Measurements from ENCODE around the gene XIRP2. TPM values are rescaled to one million over a fixed set of nuclear protein-coding genes. Genes with fewer than 3 reads are reported as not detected.
"Not testable (repeated sequence)": the region's sequence is repeated elsewhere in the genome, so short reads cannot be mapped to it uniquely, and the experiment has no call there.

XIRP2 gene
- total RNA-seq, 1 donor from 2014 or later = 0.78 TPM

DNA sequence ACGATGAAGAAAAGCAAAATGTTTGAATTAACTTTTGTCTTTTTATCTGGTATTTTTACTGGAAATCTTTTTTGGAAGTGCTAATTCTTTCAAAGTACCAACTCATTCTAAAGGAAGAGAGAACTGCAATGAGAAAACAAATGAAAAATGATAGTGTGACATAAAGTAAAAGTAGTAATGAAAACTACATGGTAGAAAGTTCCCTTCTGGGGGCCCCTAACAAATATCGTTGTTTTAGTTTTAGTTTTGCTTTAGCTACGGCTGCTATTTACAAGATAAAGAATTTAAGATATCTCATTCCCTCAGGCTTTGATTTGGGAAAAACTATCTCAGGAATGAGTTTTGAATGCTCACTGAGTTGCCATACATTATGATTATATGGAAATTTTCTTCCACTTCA is 161.4 kb downstream of the XIRP2 start:
- DNase-seq = no peak

DNA sequence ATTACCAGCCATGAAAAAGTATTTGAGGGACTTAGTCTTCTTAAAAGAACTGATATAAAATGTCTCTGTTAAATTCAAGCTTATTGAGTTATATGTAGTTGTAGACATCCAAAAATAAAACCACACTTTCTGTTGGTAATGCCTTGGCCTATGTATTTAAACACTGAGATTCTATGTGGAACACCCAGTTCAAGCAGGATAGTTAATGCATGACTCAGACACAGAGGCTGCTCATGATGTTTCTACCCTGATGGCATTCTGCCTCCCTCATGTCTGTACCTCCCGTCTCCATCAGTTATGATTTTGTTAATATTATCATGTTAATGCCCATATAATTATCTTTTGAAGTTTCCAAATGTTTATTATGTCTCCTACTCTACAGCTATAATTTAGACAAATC is 164.5 kb downstream of the XIRP2 start:
- DNase-seq = no peak

DNA sequence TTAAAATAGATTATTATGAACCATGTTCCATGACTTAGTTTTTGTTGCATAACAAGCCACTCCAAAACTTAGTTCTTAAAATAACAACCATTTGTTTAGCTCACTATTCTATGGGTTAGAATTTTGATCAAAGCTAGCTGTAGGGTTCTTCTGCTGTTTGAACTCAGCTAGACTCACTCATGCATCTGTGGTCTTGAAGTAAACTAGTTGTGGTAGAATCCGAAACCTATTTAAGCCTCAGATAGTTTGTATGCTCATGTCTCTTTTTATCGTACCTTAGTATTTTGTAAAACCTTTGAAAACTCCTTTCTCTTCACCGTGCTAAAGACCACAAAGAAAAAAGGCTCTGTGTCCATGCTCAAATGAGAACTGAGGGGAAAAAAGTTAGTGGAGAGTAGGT is 166.6 kb downstream of the XIRP2 start:
- DNase-seq = no peak

DNA sequence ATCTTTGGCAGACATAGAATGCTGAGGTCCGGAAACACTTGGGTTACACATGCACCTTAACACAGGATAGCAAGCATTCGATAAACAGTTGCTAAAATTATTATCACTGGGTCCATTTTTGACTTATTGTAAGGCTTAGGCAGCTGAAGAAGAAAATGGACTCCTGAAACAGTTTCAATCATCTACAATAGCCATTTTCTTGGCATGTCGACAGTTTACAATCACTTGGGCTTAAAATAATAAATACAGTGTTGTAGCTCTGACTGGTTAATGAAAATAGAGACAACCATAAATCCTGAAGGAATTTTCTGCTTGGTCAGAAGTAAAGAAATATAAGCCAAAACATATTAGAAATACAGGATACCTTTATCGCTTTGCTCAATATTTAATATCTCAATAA is 169.2 kb downstream of the XIRP2 start:
- DNase-seq = no peak

DNA sequence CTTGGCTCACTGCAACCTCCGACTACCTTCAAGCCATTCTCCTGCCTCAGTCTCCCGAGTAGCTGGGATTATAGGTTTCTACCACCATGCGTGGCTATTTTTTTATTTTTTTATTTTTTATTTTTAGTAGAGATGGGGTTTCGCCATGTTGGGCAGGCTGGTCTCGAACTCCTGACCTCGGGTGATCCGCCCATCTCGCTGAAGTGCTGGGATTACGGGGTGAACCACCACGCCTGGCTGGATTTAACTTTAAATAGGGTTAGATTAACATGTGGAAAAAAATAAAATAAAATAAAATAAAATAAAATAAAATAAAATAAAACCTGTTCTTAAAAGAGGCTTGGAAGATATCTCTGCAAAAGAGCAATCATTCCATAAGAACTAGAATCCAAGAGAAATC is 170.9 kb downstream of the XIRP2 start:
- DNase-seq = no peak

DNA sequence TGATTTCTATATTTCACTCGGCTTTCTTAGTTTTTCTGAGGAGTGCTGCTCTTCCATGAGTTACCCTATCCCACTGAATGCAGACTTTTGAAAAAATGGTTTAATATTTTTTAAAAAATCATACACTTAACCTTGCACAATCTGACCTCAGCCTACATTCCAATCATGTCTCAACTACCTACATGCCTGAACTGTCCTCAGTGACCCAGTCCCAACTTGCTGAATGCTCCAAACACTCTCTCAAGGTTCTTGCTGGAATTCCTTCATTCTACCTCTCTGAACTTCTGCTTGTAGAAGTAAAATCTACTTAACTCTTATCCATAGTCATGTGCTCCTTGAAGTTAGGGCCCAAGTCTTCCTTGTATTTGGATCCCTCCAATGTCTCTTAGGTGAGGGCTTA is 181.6 kb downstream of the XIRP2 start:
- no peak for DNase-seq

DNA sequence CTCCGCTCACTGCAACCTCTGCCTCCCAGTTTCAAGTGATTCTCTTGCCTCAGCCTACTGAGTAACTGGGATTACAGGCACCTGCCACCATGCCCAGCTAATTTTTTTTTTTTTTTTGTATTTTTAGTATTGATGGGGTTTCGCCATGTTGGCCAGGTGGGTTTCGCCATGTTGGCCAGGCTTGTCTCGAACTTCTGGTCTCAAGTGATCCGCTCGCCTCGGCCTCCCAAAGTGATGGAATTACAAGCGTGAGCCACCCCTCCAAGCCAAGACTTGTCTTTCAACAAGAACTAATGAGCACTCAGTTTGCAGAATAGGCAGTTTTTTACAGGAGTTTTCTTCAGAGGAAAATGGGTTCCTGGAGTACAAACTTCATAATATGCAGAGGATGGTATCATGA is 187.4 kb downstream of the XIRP2 start:
- not testable (repeated sequence) for DNase-seq

DNA sequence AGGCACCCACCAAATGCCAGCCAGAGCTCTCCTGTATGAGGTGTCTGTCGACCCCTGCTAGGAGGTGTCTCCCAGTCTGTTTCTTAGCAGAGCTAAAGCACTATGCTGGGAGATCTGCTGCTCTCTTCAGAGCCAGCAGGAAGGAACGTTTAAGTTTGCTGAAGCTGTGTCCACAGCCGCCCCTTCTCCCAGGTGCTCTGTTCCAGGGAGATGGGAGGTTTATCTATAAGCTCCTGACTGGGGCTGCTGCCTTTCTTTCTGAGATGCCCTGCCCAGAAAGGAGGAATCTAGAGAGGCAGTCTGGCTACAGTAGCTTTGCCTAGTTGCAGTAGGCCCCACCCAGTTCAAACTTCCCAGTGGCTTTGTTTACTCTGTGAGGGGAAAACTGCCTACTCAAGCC is 210.7 kb downstream of the XIRP2 start:
- not testable (repeated sequence) for DNase-seq

DNA sequence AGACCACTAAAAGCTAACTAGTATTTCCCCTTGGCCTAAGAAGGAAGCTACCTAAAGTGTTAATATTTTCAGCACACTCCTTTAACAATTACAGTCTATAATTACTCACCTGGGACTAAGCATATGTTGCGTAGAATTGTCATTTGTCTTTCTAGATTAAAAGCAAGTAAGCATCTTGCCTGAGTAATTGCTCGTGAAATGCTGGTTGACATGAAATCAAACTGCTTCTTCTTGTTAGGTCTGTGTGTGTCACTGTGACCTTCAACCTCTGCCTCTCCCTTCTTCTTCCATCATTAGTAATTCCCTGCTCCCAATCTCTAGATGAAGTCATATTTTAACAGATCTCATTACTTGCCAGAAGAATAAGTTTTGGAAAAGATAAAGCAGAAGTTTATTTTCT is 212.2 kb downstream of the XIRP2 start:
- DNase-seq = no peak

DNA sequence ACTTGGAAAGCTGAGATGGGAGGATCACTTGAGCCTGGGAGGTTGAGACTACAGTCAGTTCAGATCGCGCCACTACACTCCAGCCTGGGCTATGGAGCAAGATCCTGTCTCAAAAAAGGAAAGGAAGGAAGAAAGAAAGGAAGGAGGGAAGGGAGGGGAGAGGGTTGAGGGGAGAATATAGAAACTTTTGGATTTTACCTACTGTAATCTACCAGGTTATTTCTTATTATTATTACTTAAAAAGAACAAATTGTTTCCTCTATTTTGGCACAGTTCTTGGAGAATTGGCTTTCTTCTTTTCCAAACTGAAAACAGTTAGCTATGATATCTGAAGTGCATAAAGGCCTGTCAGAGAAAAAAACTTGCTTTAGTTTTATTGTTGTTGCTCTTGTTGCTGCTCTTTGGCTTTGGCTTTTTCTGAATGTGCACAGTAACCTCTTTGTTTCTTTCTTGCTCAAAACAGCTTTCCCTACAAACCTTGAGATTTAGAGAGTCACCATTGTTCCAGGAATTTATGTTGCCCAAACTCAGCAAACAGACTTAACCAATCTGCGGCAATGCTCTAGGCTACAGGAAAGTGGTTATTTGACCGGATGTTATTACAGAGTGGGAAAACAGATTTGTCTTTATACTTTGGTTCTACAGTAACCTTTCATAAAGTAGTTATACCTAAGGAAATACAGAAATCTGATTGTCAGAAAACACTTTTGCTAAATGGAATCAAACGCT is 214.9 kb downstream of the XIRP2 start:
- DNase-seq = no peak

DNA sequence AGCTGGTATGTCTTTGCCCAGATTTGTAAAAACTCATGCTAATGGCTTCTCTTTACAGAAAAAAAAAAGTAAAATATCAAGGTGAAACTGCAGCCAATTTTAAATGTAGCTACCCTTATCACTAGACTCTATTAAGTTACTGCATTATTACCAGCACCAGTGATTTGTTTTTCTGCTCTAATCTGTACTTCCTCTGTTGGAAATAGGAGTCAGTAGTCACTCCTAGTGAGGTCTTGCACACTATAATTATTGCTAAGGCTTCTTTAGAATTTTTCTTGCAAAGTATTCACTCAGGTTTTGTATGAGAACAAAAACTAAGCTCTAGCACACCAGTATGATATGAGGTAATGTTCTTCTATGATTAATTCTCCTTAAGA is 215.5 kb downstream of the XIRP2 start:
- no peak for DNase-seq

DNA sequence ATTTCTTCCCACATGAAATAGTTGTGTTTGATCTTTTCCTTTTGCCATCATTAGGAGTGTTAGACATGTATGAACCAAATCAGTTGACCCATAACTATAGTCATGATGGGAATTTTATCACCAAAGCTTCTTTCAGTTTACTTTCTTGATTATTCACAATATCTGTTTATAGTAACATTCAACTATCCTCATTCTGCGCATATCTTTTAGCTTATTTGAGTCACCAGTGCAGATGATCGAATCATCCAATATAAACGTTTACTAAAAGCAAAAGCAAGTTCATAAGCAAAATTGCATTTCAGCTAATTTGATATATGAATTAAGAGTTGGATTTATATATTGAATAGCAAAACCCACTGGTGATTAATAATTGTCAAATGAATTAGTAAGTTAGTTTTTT is 216.4 kb downstream of the XIRP2 start:
- DNase-seq = no peak

DNA sequence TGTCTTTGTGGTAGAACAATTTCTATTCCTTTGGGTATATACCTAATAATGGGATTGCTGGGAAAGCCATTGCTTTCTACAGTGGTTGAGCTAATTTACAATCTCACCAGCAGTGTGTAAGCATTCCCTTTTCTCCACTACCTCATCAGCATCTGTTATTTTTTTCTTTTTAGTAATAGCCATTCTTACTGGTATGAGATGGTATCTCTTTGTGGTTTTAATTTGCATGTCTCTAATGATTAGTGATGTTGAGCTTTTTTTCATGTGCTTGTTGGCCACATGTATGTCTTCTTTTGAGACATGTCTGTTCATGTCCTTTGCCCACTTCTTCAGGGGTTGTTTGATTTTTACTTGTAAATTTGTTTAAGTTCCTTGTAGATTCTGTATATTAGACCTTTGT is 221.4 kb downstream of the XIRP2 start:
- DNase-seq = not testable (repeated sequence)

DNA sequence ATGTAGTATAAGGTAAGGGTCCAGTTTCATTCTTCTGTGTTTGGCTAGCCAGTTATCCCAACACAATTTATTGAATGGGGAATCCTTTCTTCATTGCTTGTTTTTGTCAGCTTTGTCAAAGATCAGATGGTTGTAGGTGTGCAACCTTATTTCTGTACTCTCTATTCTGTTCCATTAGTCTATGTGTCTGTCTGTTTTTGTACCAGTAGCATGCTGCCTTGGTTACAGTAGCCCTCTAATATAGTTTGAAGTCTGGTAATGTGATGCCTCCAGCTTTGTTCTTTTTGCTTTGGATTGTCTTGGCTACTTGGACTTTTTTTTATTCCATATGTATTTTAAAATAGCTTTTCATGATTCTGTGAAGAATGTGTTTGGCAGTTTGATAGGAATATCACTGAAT is 222.1 kb downstream of the XIRP2 start:
- DNase-seq = no peak

DNA sequence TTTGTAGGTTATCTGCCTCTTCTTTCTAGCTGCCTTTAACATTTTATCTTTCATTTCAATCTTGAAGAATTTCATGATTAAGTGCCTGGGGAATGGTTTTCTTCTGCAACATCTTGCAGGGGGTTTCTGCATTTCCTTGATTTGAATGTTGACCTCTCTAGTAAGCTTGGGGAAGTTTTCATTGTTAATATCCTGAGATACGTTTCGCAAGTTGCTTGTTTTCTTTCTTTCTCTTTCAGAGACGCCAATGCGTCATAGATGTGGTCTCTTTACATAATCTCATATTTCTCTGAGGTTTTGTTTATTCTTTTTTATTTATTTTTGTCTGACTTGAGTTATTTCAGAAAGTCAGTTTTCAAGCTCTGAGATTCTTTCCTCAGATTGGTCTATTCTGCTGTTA is 225.7 kb downstream of the XIRP2 start:
- DNase-seq = no peak

DNA sequence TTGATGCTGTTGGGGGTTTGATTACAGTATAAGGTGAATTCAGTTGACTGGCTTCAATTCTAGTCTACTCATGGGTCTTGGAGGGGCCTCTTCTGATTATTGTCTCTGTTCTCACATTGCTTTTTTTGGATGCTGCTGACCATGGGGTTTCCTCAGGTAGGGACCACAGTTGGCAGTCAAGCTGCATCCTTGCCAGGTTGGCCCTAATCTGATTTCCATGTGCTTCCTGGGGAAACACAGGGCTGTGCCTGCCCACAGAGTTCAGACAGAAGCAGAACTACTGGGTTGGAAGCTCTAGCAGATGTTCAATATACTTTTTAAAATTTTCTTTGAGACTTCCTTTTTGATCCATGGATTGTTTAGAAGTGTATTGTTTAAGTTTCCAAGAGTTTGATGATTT is 227.3 kb downstream of the XIRP2 start:
- no peak for DNase-seq

DNA sequence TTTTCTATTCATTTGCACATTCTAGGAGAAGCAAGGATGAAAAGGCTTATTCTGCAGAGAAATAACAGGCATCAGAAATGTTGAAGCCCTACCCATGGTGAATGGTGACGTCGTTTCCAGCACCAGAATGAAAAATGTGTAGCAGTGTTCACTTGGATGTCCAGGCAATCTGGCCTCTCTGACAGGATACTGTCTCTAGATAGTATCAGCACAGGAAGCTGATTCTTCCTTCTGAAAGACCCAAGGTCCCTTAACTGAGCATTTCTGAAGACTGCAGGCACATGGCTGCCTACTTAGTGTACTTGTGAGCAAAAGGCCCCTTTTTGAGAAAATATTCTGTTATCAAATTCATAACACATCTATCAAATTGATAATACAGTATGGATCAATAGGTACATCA is 234.1 kb downstream of the XIRP2 start:
- DNase-seq = no peak

DNA sequence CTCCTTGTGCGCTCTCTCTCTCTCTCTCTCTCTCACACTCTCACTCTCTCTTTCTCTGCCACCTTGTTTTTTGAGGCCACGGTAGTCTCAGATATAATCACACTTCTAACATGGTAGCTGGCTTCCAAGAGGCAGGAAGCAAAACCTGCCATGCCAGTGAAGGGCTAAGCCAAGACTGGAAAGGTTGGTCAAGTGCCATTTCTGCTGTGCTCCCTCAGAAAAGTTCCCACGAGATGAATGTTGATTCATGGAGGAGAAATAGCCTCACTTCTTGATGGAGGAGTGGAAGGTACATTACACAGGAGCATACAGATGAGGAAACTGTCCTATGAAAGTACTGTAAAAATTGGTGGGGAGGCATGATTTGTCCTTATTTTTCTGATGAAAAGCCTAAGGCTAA is 237.9 kb downstream of the XIRP2 start:
- DNase-seq = no peak

DNA sequence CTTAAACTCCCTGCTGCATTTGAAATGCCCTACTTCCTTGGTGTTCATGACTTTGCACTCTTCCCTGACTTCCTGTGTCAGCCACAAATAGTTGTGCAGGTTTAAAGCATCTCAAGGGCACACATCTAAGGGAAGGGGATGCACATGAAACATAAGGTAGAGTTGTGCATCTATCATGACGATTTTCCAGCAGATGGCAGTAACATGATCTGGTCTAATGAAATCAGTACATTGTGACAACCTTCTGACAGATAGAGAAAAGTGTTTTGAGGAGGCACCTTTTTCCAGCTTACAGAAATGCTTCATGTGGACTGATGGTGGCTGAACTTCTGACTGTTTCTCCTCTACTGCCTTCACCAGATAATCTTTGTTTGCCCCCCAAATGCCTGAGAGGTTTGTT is 238.9 kb downstream of the XIRP2 start:
- DNase-seq = no peak

DNA sequence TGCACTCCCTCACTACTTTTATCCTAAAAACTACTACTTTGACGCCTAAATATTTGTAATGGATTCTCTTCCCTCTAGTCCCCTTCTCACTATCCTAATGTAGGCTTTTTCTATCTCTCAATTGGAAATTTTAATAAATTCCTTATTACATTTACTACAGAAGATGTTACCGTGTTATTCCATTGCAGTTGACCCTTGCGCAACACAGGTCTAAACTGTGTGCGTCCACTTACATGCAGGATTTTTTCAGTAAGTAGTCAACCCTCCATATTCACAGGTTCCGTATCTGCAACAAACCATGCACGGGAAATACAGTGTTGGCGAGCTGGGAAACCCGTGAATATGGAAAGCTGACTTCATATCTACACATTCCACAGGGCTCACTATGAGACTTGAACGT is 239.8 kb downstream of the XIRP2 start:
- DNase-seq = no peak

DNA sequence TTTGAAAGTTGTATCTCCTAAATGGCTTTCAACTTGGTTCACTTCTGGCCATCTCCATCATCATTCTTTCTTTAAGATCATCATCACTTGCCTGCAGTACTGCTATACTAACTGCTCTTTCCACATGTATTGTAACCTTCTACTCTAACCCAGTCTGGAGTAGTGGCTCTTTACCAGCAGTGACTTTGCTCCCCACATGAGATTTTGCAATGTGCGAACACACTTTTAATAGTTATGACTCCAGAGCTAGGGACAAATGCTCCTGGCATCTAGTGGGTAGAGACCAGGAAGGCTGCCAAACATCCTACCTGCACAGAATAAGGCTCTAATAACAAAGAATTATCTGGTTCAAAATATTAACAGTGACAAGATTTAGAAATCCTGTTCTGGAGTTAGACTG is 243.8 kb downstream of the XIRP2 start:
- no peak for DNase-seq

DNA sequence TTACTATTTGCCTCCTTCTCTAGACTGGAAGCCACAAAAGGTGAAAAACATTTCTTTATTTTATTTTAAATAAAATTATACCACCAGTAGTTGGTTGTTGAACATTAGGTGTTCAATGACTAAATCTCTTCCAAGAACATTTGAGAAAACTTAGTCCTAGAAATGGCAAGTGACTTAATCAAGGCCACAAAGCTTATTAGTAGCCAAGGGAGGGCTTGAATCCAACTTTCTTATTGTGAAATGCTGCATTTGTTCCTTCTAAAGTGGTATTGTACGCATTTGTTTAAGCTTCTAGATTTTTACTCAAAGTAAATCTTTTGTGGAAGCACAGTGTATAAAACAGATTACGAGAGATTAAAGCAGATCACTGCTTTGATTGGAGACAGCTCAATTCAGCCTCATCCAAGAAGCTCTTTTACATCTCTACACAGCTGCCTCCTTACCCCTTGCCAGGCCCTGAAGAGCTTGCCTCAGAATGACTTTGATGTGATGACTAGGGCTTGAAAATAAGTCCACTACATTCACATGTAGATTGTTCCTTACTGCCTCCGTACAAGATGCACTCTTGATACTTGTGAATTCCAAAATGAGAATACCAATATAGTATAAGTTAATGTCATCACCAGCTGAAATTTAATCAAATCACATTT is 244.8 kb downstream of the XIRP2 start:
- no peak for DNase-seq

DNA sequence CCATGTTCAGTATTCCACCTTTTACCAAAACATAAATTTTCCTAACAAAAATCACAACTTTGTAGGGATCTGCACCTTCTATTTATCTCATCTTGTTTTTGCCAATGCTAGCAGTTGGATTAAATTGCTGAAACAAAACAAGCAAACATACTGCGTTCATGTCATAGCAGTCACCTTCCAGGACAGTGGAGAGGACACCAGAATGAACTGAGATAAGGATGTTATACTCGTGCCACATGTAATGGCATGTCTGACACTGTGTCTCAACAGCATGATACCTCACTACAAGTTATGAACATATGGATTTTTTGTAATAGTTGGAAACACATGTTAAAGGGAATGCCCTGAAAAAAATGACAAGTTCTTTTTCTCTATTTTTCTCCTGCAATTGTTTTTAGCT is 245.3 kb downstream of the XIRP2 start:
- no peak for DNase-seq

DNA sequence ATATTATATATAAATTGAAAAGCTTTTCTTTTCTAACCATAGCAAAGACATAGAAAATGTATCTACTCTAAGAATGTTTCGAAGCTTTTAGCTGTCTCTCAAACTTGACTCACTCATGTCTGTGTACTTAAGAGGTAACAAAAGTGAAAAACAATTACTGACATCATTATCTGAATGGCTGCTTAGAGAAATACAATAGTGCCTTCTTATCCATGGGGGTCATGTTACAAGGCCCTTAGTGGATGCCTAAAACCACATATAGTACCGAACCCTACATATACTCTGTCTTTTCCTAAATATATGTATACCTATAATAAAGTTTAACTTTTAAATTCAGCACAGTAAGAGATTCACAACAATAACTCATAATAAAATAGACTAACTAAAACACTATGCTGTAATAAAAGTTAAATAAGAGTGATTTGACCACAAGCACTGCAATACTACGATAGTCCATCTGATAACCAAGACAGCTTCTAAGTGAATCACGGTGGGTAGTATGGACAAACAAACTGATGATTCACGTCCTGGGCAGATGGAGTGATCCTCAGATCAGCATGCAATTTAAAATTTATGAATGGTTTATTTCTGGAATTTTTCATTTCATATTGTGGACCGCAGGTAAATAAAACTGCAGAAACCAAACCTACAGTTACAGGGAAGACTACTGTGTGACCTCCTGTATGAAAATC is 246.2 kb downstream of the XIRP2 start:
- DNase-seq = no peak

Measured in occipital lobe (tissue), 2 donors.